ENCODE data around the gene CLSTN3. TPM values are rescaled to one million over a fixed set of nuclear protein-coding genes. Genes with fewer than 3 reads are reported as not detected.
"Not testable (repeated sequence)": the region's sequence is repeated elsewhere in the genome, so short reads cannot be mapped to it uniquely, and the experiment has no call there.

Gene CLSTN3
- total RNA-seq, 1 donor from 2014 or later: 36.8 TPM

- Histone ChIP-seq H3K9me3 (no peaks in the 10 kb centered on the region), H3K36me3 (no peaks in the 10 kb centered on the region), H3K27ac (no peak overlapping the region), H3K27me3 (ENCODE audit: low read depth) (no peaks in the 10 kb centered on the region), H3K4me3 (no peak overlapping the region), H3K4me1 (no peaks in the 10 kb centered on the region)
- no peak for ATAC-seq
- no peak for DNase-seq
- TF ChIP-seq, protein P1, sequence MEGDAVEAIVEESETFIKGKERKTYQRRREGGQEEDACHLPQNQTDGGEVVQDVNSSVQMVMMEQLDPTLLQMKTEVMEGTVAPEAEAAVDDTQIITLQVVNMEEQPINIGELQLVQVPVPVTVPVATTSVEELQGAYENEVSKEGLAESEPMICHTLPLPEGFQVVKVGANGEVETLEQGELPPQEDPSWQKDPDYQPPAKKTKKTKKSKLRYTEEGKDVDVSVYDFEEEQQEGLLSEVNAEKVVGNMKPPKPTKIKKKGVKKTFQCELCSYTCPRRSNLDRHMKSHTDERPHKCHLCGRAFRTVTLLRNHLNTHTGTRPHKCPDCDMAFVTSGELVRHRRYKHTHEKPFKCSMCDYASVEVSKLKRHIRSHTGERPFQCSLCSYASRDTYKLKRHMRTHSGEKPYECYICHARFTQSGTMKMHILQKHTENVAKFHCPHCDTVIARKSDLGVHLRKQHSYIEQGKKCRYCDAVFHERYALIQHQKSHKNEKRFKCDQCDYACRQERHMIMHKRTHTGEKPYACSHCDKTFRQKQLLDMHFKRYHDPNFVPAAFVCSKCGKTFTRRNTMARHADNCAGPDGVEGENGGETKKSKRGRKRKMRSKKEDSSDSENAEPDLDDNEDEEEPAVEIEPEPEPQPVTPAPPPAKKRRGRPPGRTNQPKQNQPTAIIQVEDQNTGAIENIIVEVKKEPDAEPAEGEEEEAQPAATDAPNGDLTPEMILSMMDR (IDR thresholded peaks at IDR 0.05): no peak
- intact Hi-C loops (cut with DNase I): no loop called here
Measured at GRCh38 chr12:7175493-7175892, 45.3 kb downstream of the CLSTN3 start.

GRCh38 chr12:7176595-7176994 is 46.4 kb downstream of the CLSTN3 start:
- intact Hi-C loops (cut with DNase I): no loop called here
- Histone ChIP-seq H3K9me3 (no peaks in the 10 kb centered on the region), H3K27ac (no peak overlapping the region), H3K36me3 (no peaks in the 10 kb centered on the region), H3K4me1 (no peaks in the 10 kb centered on the region), H3K4me3 (no peak overlapping the region), H3K27me3 (ENCODE audit: low read depth) (no peaks in the 10 kb centered on the region)
- ATAC-seq: no peak
- DNase-seq: no peak
- TF ChIP-seq, protein P1 (IDR thresholded peaks at IDR 0.05): no peak

DNA sequence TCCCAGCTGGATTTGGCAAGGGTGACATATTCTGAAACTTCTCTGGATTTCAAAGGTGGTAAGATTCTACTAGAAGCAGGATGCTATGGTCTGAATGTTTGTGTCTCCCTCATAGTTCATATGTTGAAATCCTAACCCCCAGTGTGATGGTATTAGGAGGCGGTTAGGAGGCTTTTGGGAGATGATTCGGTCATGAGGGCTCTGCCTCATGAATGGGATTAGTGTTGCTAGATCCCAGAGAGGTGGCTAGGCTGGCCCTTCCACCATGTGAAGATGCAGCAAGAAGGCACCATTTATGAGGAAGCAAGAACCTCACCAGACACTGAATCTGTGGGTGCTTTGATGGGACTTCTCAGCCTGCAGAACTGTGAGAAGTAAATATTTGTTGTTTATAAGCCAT is 48.3 kb downstream of the CLSTN3 start:
- DNase-seq (no peak), ATAC-seq (no peak)
- Histone ChIP-seq H3K4me1 (no peaks in the 10 kb centered on the region), H3K36me3 (no peaks in the 10 kb centered on the region), H3K9me3 (no peaks in the 10 kb centered on the region), H3K27me3 (ENCODE audit: low read depth) (no peaks in the 10 kb centered on the region), H3K27ac (no peak overlapping the region), H3K4me3 (no peak overlapping the region)
- intact Hi-C loops (cut with DNase I): no loop called here
- TF ChIP-seq, protein P1 (IDR thresholded peaks at IDR 0.05): no peak

DNA sequence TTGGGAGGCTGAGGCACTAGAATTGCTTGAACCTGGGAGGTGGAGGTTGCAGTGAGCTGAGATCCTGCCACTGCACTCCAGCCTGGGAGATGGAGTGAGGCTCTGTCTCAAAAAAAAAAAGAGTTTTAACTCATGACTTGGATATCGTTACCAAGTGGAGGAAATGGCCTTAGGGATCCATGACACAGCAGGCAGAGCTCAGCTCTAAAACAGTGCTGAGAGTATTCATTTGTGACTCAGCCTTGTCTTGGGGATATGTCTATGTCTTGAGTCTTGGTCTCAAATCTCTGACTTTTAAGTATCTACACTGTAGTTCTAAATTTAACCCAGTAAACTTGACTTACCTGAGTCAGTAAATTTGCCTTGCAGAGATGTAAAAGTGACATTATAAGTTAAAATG is 50.5 kb downstream of the CLSTN3 start:
- no peaks in the 10 kb centered on the region for H3K4me1 ChIP-seq
- no peaks in the 10 kb centered on the region for H3K9me3 ChIP-seq
- no peak overlapping the region for H3K27ac ChIP-seq
- no peaks in the 10 kb centered on the region for H3K27me3 ChIP-seq (ENCODE audit: low read depth)
- no peaks in the 10 kb centered on the region for H3K36me3 ChIP-seq
- ATAC-seq (no peak), DNase-seq (no peak)
- TF ChIP-seq, protein P1 (IDR thresholded peaks at IDR 0.05): no peak
- intact Hi-C loops (cut with DNase I): no loop called here
- no peak overlapping the region for H3K4me3 ChIP-seq

DNA sequence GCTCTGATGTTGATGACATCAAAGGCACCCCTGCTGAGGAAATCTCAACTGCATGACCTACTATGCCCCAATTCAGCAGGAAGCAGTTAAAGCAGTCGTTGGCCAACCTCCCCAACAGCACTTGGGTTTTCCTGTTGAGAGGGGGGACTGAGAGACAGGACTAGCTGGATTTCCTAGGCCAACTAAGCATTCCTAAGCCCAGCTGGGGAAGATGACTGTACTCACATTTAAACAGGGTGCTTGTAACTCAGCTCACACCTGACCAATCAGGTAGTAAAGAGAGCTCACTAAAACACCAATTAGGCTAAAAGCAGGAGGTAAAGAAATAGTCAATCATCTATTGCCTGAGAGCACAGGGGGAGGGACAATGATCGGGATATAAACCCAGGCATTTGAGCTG is 55.9 kb downstream of the CLSTN3 start:
- H3K27me3 ChIP-seq (ENCODE audit: low read depth); H3K27ac ChIP-seq; DNase-seq; intact Hi-C loops (cut with DNase I); H3K36me3 ChIP-seq; H3K4me3 ChIP-seq; ATAC-seq; H3K9me3 ChIP-seq: not testable (repeated sequence)
- peaks cover 26% of the 10 kb centered on the region for H3K4me1 ChIP-seq

DNA sequence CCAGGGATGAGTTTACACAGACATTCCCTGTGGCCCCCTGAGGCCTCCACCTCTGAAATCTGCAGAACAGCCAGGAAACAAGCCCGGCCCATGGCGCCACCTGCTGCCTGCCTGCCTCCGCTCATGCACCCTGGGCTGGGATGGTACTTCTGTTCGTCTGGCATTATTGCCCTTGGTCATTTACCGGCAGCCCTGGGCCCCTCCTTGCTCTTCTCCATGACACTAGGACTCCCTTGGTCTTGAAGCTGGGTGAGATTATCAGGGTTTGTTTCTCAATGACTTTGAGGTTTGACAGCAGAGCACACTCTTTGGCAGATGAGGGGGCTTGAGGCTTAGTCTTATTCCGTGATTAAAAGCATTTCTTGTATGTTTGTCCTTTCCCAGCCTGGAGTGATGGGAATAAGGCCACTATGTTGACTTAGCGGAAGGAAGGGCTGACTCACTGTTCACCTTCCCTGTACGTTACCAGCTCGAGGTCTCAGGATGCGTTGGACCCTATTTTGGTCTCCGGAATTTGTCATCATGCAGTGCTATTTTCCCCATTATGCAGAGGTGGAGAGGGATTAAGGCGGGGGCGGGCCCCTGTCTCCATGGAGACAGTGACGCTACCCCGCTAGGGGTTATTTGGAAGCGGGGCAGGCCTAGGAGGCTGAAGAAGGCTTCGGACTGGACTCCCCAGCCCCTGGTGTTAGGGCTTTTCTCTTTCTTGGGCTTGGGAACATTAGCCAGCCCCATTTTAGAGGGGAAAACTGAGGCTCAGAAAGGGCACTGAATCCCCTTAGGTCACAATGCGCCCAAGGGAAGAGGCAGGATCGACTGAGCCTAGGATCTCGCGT is 58.6 kb downstream of the CLSTN3 start:
- ATAC-seq (peak; percentile 74 to 76), DNase-seq (peak; percentile 80)
- H3K4me1 ChIP-seq: peaks cover 28% of the 10 kb centered on the region
- TF ChIP-seq, protein P1 (IDR thresholded peaks at IDR 0.05): peak; percentile 74
- H3K27ac ChIP-seq: peak overlapping the region; percentile 94
- H3K27me3 ChIP-seq (ENCODE audit: low read depth): no peaks in the 10 kb centered on the region
- no peaks in the 10 kb centered on the region for H3K9me3 ChIP-seq
- intact Hi-C loops (cut with DNase I): no loop called here
- peak overlapping the region; percentile 96 for H3K4me3 ChIP-seq
- H3K36me3 ChIP-seq: peaks cover 26% of the 10 kb centered on the region
